OCI-LY7 (cell line): ENCODE results near the gene TGM6.

Source experiments
- CTCF ChIP-seq: fragments of 200-600 bp; sonication (generic); conservative IDR thresholded peaks from 2 replicates; pipeline ENCODE4 v1.5.1; 2014; ENCODE audit warnings: mild to moderate bottlenecking, antibody characterized with exemption, low read length, moderate library complexity, mixed read lengths
- EZH2phosphoT487 ChIP-seq: fragments of 200-600 bp; sonication (generic); IDR thresholded peaks from 2 replicates; pipeline ENCODE4 v1.6.1; 2018; ENCODE audit warnings: low read depth, borderline replicate concordance, mild to moderate bottlenecking, mixed run types, antibody characterized with exemption, low read length, moderate library complexity, mixed read lengths

DNA sequence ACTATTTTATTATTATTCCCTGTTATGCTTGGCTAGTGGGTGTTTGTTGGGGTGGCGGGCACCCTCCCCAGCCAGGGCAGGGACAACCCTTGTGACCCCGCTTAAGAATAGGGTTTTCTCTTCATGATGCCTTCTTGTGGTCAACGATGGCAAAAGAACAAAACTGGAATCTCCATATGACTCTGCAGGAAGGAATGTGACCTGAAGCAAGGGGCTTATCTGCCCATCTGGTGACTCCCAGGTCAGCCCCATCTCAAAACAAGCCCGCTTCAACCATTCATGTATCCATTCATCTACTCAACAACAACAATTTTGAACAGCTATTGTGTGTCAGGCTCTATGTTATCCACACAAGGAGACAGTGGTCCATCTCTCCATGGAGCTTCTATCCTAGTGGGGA is 30.9 kb upstream of the TGM6 start:
- TF ChIP-seq CTCF (no peak), EZH2phosphoT487 (no peak)
